Osteoblast (primary cell): ENCODE results near the gene CTAG1A. TPM values are rescaled to one million over a fixed set of nuclear protein-coding genes. Genes with fewer than 3 reads are reported as not detected.
"Not testable (repeated sequence)": the region's sequence is repeated elsewhere in the genome, so short reads cannot be mapped to it uniquely, and the experiment has no call there.

Experiments
- DNase-seq: peaks from one replicate; pipeline ENCODE4 v3.0.0; 2011; ENCODE audit warnings: low spot score, mixed read lengths; ENCODE audit not compliant: insufficient read length; ENCODE audit errors: missing footprints
- H2AFZ ChIP-seq: 2 replicates; pipeline ENCODE4 v1.6.0; 2011; ENCODE audit warnings: mild to moderate bottlenecking, low read length
- H3K27ac ChIP-seq: 2 replicates; pipeline ENCODE4 v1.5.1; 2011; ENCODE audit warnings: mild to moderate bottlenecking, low read depth, low read length, moderate library complexity
- H3K27me3 ChIP-seq: 2 replicates; pipeline ENCODE4 v1.6.0; 2012; ENCODE audit warnings: mild to moderate bottlenecking, control low read depth, inconsistent platforms, low read length, moderate library complexity; ENCODE audit not compliant: insufficient read depth
- H3K36me3 ChIP-seq: 2 replicates; pipeline ENCODE4 v1.5.1; 2011; ENCODE audit warnings: mild to moderate bottlenecking, low read length, control low read depth, moderate library complexity; ENCODE audit not compliant: insufficient read depth
- H3K4me1 ChIP-seq: 2 replicates; pipeline ENCODE4 v1.5.1; 2011; ENCODE audit warnings: mild to moderate bottlenecking, low read length, control low read depth, moderate library complexity; ENCODE audit not compliant: insufficient read depth
- H3K4me2 ChIP-seq: 2 replicates; pipeline ENCODE4 v1.6.0; 2011; ENCODE audit warnings: mild to moderate bottlenecking, low read length; ENCODE audit not compliant: insufficient read depth
- H3K4me3 ChIP-seq: fragments of 200-600 bp; sonication (generic); 3 replicates; pipeline ENCODE4 v1.5.1; 2012; ENCODE audit warnings: mild to moderate bottlenecking, low read length, inconsistent platforms; ENCODE audit not compliant: insufficient read depth
- H3K79me2 ChIP-seq: 2 replicates; pipeline ENCODE4 v1.6.0; 2012; ENCODE audit warnings: mild to moderate bottlenecking, low read length, control low read depth, inconsistent platforms; ENCODE audit not compliant: insufficient read depth
- H3K9me3 ChIP-seq: 2 replicates; pipeline ENCODE4 v1.5.1; 2011; ENCODE audit warnings: low read depth, low read length, control low read depth
- H4K20me1 ChIP-seq: 2 replicates; pipeline ENCODE4 v1.6.0; 2012; ENCODE audit warnings: mild to moderate bottlenecking, low read length, control low read depth; ENCODE audit not compliant: insufficient read depth
- CTCF ChIP-seq: IDR thresholded peaks from 2 replicates; pipeline ENCODE4 v1.5.1; 2011; ENCODE audit warnings: mild to moderate bottlenecking, low read depth, low read length, moderate library complexity; ENCODE audit errors: extremely low read depth
- total RNA-seq: library from RNA; depleted of rRNA; stranded (reverse); fragments of >200 nt; gene quantifications from 2 replicates; pipeline ENCODE4 v1.2.3, GENCODE V29; 2012

CTAG1A gene
- total RNA-seq, 1 donor: not detected

GRCh38 chrX:154546354-154547244 lies 38.3 kb upstream of the CTAG1A start, which contains the start of gene G6PD:
Gene G6PD (minus strand): TSS chrX:154546846. CDS start chrX:154546155, 691 bp downstream.
- Histone ChIP-seq H3K27me3 (no peaks in the 10 kb centered on the region), H3K4me2 (peak within 1 kb of the TSS; percentile 84), H2AFZ (peak within 1 kb of the TSS; percentile 85), H3K79me2 (peaks cover 55% of the 10 kb centered on the region), H3K4me3 (peak within 1 kb of the TSS; percentile 81), H3K27ac (peak within 1 kb of the TSS; percentile 90), H3K36me3 (peaks cover 4% of the 10 kb centered on the region), H3K4me1 (peaks cover 29% of the 10 kb centered on the region), H4K20me1 (peaks cover 11% of the 10 kb centered on the region), H3K9me3 (no peaks in the 10 kb centered on the region)
- TF ChIP-seq CTCF: no peak
- peak; percentile 97 for DNase-seq

- Histone ChIP-seq H3K79me2 (peaks cover 62% of the 10 kb centered on the region), H3K4me1 (peaks cover 23% of the 10 kb centered on the region), H3K27me3 (no peaks in the 10 kb centered on the region), H4K20me1 (peaks cover 18% of the 10 kb centered on the region), H3K9me3 (no peaks in the 10 kb centered on the region), H3K27ac (peak within 1 kb of the TSS; percentile 90), H3K4me3 (peak within 1 kb of the TSS; percentile 81), H2AFZ (peak within 1 kb of the TSS; percentile 85), H3K36me3 (peaks cover 4% of the 10 kb centered on the region), H3K4me2 (peak within 1 kb of the TSS; percentile 84)
- DNase-seq: peak; percentile 98
- TF ChIP-seq CTCF: no peak
Observed at GRCh38 chrX:154547245-154548027, 37.5 kb upstream of the CTAG1A start, which contains the start of gene IKBKG. Gene IKBKG (plus strand): TSS chrX:154547620. CDS start chrX:154552003, 4,383 bp downstream.

GRCh38 chrX:154548028-154548316 lies 37.0 kb upstream of the CTAG1A start:
- no peaks in the 10 kb centered on the region for H3K36me3 ChIP-seq
- H3K27ac ChIP-seq: peak overlapping the region; percentile 90
- peak overlapping the region; percentile 85 for H2AFZ ChIP-seq
- no peak for TF ChIP-seq CTCF
- H4K20me1 ChIP-seq: peaks cover 18% of the 10 kb centered on the region
- H3K4me3 ChIP-seq: peak overlapping the region; percentile 81
- H3K4me2 ChIP-seq: peak overlapping the region; percentile 83
- peaks cover 17% of the 10 kb centered on the region for H3K4me1 ChIP-seq
- H3K27me3 ChIP-seq: no peaks in the 10 kb centered on the region
- no peaks in the 10 kb centered on the region for H3K9me3 ChIP-seq
- DNase-seq: no peak
- H3K79me2 ChIP-seq: peaks cover 61% of the 10 kb centered on the region

GRCh38 chrX:154549766-154550165 lies 35.2 kb upstream of the CTAG1A start:
- no peaks in the 10 kb centered on the region for H3K36me3 ChIP-seq
- H3K9me3 ChIP-seq: no peaks in the 10 kb centered on the region
- H3K27ac ChIP-seq: no peak overlapping the region
- peaks cover 71% of the 10 kb centered on the region for H3K79me2 ChIP-seq
- H3K4me1 ChIP-seq: peaks cover 12% of the 10 kb centered on the region
- H3K4me2 ChIP-seq: no peak overlapping the region
- TF ChIP-seq CTCF: no peak
- H4K20me1 ChIP-seq: peaks cover 22% of the 10 kb centered on the region
- H2AFZ ChIP-seq: no peak overlapping the region
- H3K4me3 ChIP-seq: no peak overlapping the region
- peak; percentile 85 for DNase-seq
- no peaks in the 10 kb centered on the region for H3K27me3 ChIP-seq

GRCh38 chrX:154552112-154552806 lies 32.7 kb upstream of the CTAG1A start:
- Histone ChIP-seq H3K79me2 (peaks cover 59% of the 10 kb centered on the region), H4K20me1 (peaks cover 22% of the 10 kb centered on the region)
- H3K27ac ChIP-seq, H3K4me3 ChIP-seq, H3K4me1 ChIP-seq, H3K27me3 ChIP-seq, H3K9me3 ChIP-seq, H3K4me2 ChIP-seq, H3K36me3 ChIP-seq, H2AFZ ChIP-seq: not testable (repeated sequence)
- peak; percentile 60 for DNase-seq
